Measurements from ENCODE around the gene EMP1. TPM values are rescaled to one million over a fixed set of nuclear protein-coding genes. Genes with fewer than 3 reads are reported as not detected.

EMP1 gene
- total and polyA plus RNA-seq, 3 experiments from 2014 or later = 0.35 to 12.9 (median 9.6) TPM

DNA sequence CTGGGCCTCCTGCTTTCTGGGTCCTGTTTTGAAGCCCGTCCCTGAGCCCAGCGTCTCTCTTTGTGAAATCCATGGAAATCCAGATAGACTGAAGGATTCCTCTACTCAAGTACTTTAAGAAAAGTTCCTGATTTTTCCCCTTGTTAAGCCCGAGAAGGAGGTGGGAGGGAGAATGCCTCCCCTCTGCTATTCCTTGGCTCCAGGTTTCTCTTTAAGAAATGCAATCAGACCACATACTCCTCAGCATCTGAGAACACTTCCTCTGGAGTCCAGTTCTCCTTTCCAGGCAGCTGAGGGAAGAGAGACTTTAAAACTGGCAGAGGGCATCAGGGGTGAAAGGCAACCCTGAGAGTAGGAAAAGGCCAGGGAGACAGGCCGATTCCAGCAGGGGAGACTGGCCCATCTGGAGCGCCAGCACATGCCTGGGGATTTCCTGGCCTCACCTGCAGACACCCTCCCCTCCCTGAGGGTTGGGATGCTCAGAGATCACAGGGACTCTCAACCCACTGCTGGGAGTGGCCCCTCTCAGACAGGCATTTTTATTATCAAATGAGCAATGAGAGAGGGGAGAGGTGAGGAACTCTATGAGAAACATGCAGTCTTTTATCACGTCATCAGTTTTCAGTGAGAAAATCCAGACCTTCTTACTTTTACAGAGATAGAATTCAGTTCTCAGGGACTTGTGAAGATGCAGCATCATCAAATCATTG lies 2.0 kb upstream of the EMP1 start:
- no peaks in the 10 kb centered on the region for H3K36me3 Mint-ChIP-seq
- Histone ChIP-seq H3K9me3 (ENCODE audit: low read length) (no peaks in the 10 kb centered on the region), H3K4me3 (ENCODE audit: low read length) (no peak overlapping the region), H3K4me1 (ENCODE audit: insufficient read depth, low read length) (peaks cover 18% of the 10 kb centered on the region), H3K27me3 (ENCODE audit: insufficient read depth, low read length, poor library complexity, severe bottlenecking) (no peaks in the 10 kb centered on the region), H3K27ac (ENCODE audit: low read depth, low read length) (no peak overlapping the region), H3K36me3 (ENCODE audit: insufficient read depth, low read length) (no peaks in the 10 kb centered on the region)
- no peak for DNase-seq
- H3K4me1 Mint-ChIP-seq = peaks cover 17 to 30% (median 18%) of the 10 kb centered on the region in 3 donors
- CTCF ChIA-PET = interaction anchor here (0.6 kb wide), 1 partner anchor 411 kb away, joined by 3 read pairs; no protein-coding TSS in a partner anchor
- no peaks in the 10 kb centered on the region for H3K9me3 Mint-ChIP-seq
- H3K27ac Mint-ChIP-seq = peak overlapping the region in 1 of 8 donors; percentile 23
- H3K27me3 Mint-ChIP-seq = peaks cover 4 to 9% of the 10 kb centered on the region in 2 donors
- POLR2A ChIA-PET = no interaction called here
- no peak overlapping the region for H3K4me3 Mint-ChIP-seq

DNA sequence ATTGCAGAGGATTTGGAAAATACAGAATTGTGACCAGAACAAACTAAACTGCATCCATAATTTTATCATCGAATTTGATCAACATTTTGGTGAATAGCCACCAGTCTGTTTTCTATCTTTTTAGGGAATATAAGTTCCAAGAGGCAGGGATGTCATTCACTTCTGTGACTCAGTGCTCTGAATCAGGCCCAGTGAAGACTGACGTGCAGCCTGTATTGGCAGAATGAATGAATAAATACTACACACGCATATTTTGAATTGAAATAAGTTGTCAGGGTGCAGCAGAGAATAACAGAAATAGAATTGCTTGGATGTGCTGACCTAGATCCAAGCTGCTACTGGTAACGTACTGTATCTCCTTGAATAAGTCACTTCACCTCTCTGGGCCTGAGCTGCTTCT lies 1.3 kb upstream of the EMP1 start:
- ChIA-PET POLR2A (no interaction called here), CTCF (interaction anchor here (1.6 to 2.1 kb wide), 3 partner anchors 16 to 97 kb away, joined by 7 to 12 read pairs (median 7); no protein-coding TSS in a partner anchor)
- no peaks in the 10 kb centered on the region for H3K36me3 ChIP-seq (ENCODE audit: insufficient read depth, low read length)
- H3K9me3 ChIP-seq (ENCODE audit: low read length) = no peaks in the 10 kb centered on the region
- H3K27me3 Mint-ChIP-seq = peaks cover 4 to 12% of the 10 kb centered on the region in 2 donors
- H3K9me3 Mint-ChIP-seq = no peaks in the 10 kb centered on the region
- H3K27ac Mint-ChIP-seq = peak overlapping the region in 1 of 8 donors; percentile 23
- no peak overlapping the region for H3K4me3 ChIP-seq (ENCODE audit: low read length)
- H3K27me3 ChIP-seq (ENCODE audit: insufficient read depth, low read length, poor library complexity, severe bottlenecking) = no peaks in the 10 kb centered on the region
- DNase-seq = no peak
- H3K4me1 ChIP-seq (ENCODE audit: insufficient read depth, low read length) = peaks cover 18% of the 10 kb centered on the region
- no peak overlapping the region for H3K4me3 Mint-ChIP-seq
- H3K4me1 Mint-ChIP-seq = peaks cover 17 to 30% (median 18%) of the 10 kb centered on the region in 3 donors
- H3K36me3 Mint-ChIP-seq = no peaks in the 10 kb centered on the region
- H3K27ac ChIP-seq (ENCODE audit: low read depth, low read length) = no peak overlapping the region

DNA sequence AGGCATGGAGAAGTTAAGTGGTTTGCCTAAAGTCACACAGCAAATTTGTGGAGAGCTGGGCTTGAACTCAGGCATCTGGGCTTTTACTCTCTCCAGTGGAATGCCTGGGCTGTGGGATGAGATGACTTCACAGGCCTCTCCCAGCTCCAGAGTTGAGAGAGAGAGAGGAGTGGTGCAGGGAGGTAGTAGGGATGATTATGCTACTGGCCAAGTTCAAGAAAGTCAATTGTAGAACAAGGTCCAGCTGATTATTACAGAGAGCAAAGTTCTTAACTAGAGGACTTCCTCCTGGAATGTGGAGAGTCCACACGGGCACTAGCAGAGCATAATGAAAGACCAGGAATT lies 769 bp upstream of the EMP1 start:
- no peaks in the 10 kb centered on the region for H3K9me3 Mint-ChIP-seq
- no peaks in the 10 kb centered on the region for H3K9me3 ChIP-seq (ENCODE audit: low read length)
- ChIA-PET CTCF (interaction anchor here (1.1 to 2.1 kb wide), 4 partner anchors 11 to 97 kb away, joined by 4 to 12 read pairs (median 7); no protein-coding TSS in a partner anchor), POLR2A (no interaction called here)
- H3K4me1 ChIP-seq (ENCODE audit: insufficient read depth, low read length) = peaks cover 18% of the 10 kb centered on the region
- peak overlapping the region in 6 of 7 donors; percentile 6 to 75 (median 17) for H3K4me3 Mint-ChIP-seq
- no peak for DNase-seq
- no peaks in the 10 kb centered on the region for H3K27me3 ChIP-seq (ENCODE audit: insufficient read depth, low read length, poor library complexity, severe bottlenecking)
- no peak overlapping the region for H3K27ac ChIP-seq (ENCODE audit: low read depth, low read length)
- H3K36me3 ChIP-seq (ENCODE audit: insufficient read depth, low read length) = no peaks in the 10 kb centered on the region
- peaks cover 4 to 8% of the 10 kb centered on the region in 2 donors for H3K27me3 Mint-ChIP-seq
- no peaks in the 10 kb centered on the region for H3K36me3 Mint-ChIP-seq
- H3K27ac Mint-ChIP-seq = peak overlapping the region in 3 of 8 donors; percentile 33 to 79 (median 58)
- peaks cover 17 to 34% (median 18%) of the 10 kb centered on the region in 3 donors for H3K4me1 Mint-ChIP-seq
- peak overlapping the region; percentile 57 for H3K4me3 ChIP-seq (ENCODE audit: low read length)

DNA sequence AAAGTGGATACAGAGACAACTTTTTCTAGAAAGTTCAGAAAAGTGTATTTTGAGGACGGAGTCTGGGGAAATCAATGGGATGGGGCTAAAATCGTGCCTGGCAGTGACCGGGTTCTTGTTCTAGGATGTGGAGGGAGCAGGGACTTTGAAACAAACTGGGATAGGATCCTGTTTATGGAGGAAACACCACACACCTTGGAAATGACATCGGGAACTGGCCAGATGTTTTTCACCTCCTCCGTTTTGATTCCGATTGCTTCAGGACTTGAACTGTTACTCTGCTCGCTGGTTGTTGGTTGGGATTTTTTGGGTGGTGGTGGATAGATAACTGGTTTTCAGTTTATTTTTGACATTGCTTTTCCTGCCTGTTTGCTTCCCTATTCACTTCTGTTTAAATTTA lies 506 bp downstream of the EMP1 start:
- Histone ChIP-seq H3K4me1 (ENCODE audit: insufficient read depth, low read length) (peaks cover 18% of the 10 kb centered on the region), H3K27ac (ENCODE audit: low read depth, low read length) (no peak overlapping the region), H3K27me3 (ENCODE audit: insufficient read depth, low read length, poor library complexity, severe bottlenecking) (no peaks in the 10 kb centered on the region), H3K4me3 (ENCODE audit: low read length) (peak overlapping the region; percentile 57), H3K36me3 (ENCODE audit: insufficient read depth, low read length) (no peaks in the 10 kb centered on the region), H3K9me3 (ENCODE audit: low read length) (no peaks in the 10 kb centered on the region)
- Mint-ChIP-seq H3K27me3 (peaks cover 4 to 9% of the 10 kb centered on the region in 2 donors), H3K36me3 (peaks cover 0 to 2% (median 0%) of the 10 kb centered on the region in 3 donors), H3K4me3 (peak overlapping the region; percentile 65 to 89 (median 75)), H3K9me3 (no peaks in the 10 kb centered on the region), H3K4me1 (peaks cover 17 to 35% (median 18%) of the 10 kb centered on the region in 3 donors), H3K27ac (peak overlapping the region in 7 of 8 donors; percentile 12 to 87 (median 17))
- CTCF ChIA-PET = interaction anchor here (1.1 to 2.1 kb wide), 4 partner anchors 10 to 96 kb away, joined by 3 to 12 read pairs (median 6); no protein-coding TSS in a partner anchor
- no peak for DNase-seq
- POLR2A ChIA-PET = interaction anchor here (0.7 kb wide), 1 partner anchor 18 kb away, joined by 3 read pairs; no protein-coding TSS in a partner anchor

DNA sequence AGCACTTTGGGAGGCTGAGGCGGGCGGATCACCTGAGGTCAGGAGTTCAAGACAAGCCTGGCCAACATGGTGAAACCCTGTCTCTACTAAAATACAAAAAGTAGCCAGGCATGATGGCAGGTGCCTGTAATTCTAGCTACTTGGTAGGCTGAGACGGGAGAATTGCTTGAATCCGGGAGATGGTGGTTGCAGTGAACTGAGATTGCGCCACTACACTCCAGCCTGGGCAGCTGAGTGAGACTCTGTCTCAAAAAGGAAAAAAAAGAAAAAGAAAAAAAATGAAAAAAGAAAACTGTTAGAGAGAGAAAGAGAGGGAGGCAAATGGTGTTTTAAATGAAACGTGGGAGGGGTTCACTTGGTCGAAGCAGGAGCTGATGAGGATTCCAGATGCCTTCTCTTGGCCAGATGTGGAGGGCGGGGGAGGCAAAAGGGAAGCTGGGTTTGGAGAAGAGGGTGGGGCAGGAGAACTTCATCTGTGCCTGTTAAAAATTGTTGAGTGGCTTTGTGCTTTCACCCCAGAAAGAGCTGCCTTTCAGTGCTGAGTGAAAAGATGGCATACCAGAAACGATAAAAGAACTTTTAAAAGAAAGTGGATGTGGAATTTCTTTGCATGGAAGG lies 1.1 kb downstream of the EMP1 start:
- no peaks in the 10 kb centered on the region for H3K36me3 ChIP-seq (ENCODE audit: insufficient read depth, low read length)
- no peaks in the 10 kb centered on the region for H3K9me3 Mint-ChIP-seq
- POLR2A ChIA-PET = no interaction called here
- peaks cover 18% of the 10 kb centered on the region for H3K4me1 ChIP-seq (ENCODE audit: insufficient read depth, low read length)
- peaks cover 4 to 9% of the 10 kb centered on the region in 2 donors for H3K27me3 Mint-ChIP-seq
- no peaks in the 10 kb centered on the region for H3K9me3 ChIP-seq (ENCODE audit: low read length)
- CTCF ChIA-PET = interaction anchor here (0.7 kb wide), 1 partner anchor 14 kb away, joined by 3 read pairs; no protein-coding TSS in a partner anchor
- peaks cover 17 to 35% (median 18%) of the 10 kb centered on the region in 3 donors for H3K4me1 Mint-ChIP-seq
- peaks cover 0 to 2% (median 0%) of the 10 kb centered on the region in 3 donors for H3K36me3 Mint-ChIP-seq
- peak overlapping the region in 3 of 7 donors; percentile 65 to 75 (median 74) for H3K4me3 Mint-ChIP-seq
- H3K4me3 ChIP-seq (ENCODE audit: low read length) = no peak overlapping the region
- H3K27ac Mint-ChIP-seq = peak overlapping the region in 4 of 8 donors; percentile 27 to 87 (median 60)
- H3K27me3 ChIP-seq (ENCODE audit: insufficient read depth, low read length, poor library complexity, severe bottlenecking) = no peaks in the 10 kb centered on the region
- no peak for DNase-seq
- no peak overlapping the region for H3K27ac ChIP-seq (ENCODE audit: low read depth, low read length)

DNA sequence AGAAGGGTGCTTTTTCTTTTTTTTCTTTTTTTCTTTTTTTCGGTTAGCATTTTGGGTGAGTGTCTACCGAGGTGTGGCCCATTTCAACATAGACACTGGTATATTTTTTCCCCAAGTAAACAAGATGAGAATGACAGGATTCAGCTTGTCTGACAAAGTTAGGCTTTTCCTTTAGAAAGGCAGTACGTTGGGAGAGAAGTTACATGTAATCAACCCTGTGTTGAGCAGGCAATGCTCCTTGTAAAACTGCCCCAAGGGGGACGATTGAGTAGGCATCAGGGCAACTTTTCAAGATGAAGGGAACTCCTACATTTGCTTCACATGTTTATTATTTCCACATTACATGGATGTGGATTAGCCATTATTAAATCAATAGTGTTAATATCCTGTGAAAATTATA lies 1.7 kb downstream of the EMP1 start:
- Mint-ChIP-seq H3K9me3 (no peaks in the 10 kb centered on the region), H3K4me1 (peaks cover 17 to 35% (median 18%) of the 10 kb centered on the region in 3 donors), H3K4me3 (no peak overlapping the region), H3K36me3 (peaks cover 0 to 2% (median 0%) of the 10 kb centered on the region in 3 donors), H3K27me3 (peaks cover 4 to 8% of the 10 kb centered on the region in 2 donors), H3K27ac (no peak overlapping the region)
- DNase-seq = no peak
- Histone ChIP-seq H3K4me3 (ENCODE audit: low read length) (no peak overlapping the region), H3K36me3 (ENCODE audit: insufficient read depth, low read length) (no peaks in the 10 kb centered on the region), H3K27ac (ENCODE audit: low read depth, low read length) (no peak overlapping the region), H3K9me3 (ENCODE audit: low read length) (no peaks in the 10 kb centered on the region), H3K27me3 (ENCODE audit: insufficient read depth, low read length, poor library complexity, severe bottlenecking) (no peaks in the 10 kb centered on the region), H3K4me1 (ENCODE audit: insufficient read depth, low read length) (peaks cover 18% of the 10 kb centered on the region)
- ChIA-PET CTCF (interaction anchor here (0.7 kb wide), 1 partner anchor 14 kb away, joined by 3 read pairs; no protein-coding TSS in a partner anchor), POLR2A (no interaction called here)

DNA sequence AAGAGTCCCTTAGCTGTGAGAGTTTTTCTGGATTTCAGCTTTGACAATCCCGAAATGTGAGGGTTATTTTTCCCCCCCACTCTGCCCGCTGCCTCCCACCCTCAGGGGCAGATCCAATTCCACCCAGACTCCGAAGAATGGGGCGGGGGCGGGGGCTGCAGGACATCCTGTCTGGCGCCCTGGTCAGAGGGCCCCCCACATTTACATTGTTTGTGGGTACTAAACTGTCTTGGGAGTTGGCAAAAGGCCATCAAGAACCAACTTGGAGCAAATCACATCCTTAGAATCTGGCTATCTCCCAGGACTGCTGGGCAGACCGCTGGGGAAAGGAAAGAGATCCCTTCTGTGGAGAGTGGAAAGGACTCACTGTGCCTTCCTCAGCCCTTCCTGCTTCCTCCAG lies 2.4 kb downstream of the EMP1 start:
- Mint-ChIP-seq H3K4me3 (no peak overlapping the region), H3K36me3 (peaks cover 0 to 2% (median 0%) of the 10 kb centered on the region in 3 donors), H3K27ac (no peak overlapping the region), H3K4me1 (peaks cover 17 to 35% (median 18%) of the 10 kb centered on the region in 3 donors), H3K27me3 (peaks cover 4 to 6% of the 10 kb centered on the region in 2 donors), H3K9me3 (no peaks in the 10 kb centered on the region)
- CTCF ChIA-PET = no interaction called here
- Histone ChIP-seq H3K27ac (ENCODE audit: low read depth, low read length) (no peak overlapping the region), H3K4me3 (ENCODE audit: low read length) (no peak overlapping the region), H3K36me3 (ENCODE audit: insufficient read depth, low read length) (no peaks in the 10 kb centered on the region), H3K27me3 (ENCODE audit: insufficient read depth, low read length, poor library complexity, severe bottlenecking) (no peaks in the 10 kb centered on the region), H3K4me1 (ENCODE audit: insufficient read depth, low read length) (peaks cover 18% of the 10 kb centered on the region), H3K9me3 (ENCODE audit: low read length) (no peaks in the 10 kb centered on the region)
- DNase-seq = no peak
- POLR2A ChIA-PET = interaction anchor here (0.5 kb wide), 1 partner anchor 380 kb away, joined by 4 read pairs; no protein-coding TSS in a partner anchor

DNA sequence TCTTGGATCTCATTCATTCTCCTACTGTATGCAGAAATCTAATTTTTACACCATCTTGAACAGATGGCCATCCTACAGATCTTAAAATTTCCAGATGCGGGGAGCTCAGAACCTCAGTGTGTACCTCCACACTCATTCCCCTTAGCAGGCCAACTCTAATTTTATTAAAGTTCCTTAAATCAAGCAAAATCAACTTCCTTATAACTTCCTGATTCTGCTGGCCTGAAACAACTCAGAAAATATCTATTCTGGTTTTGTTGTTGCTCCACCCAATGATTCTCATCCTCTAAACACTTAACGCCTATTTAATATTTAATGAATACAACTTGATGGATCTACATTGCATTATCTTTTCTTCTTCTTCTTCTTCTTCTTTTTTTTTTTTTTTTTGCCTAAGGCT lies 3.1 kb downstream of the EMP1 start:
- H3K4me3 Mint-ChIP-seq = no peak overlapping the region
- ChIA-PET CTCF (no interaction called here), POLR2A (interaction anchor here (0.5 kb wide), 1 partner anchor 381 kb away, joined by 4 read pairs; no protein-coding TSS in a partner anchor)
- no peaks in the 10 kb centered on the region for H3K9me3 Mint-ChIP-seq
- Histone ChIP-seq H3K4me3 (ENCODE audit: low read length) (no peak overlapping the region), H3K27ac (ENCODE audit: low read depth, low read length) (no peak overlapping the region), H3K36me3 (ENCODE audit: insufficient read depth, low read length) (no peaks in the 10 kb centered on the region), H3K27me3 (ENCODE audit: insufficient read depth, low read length, poor library complexity, severe bottlenecking) (no peaks in the 10 kb centered on the region), H3K9me3 (ENCODE audit: low read length) (no peaks in the 10 kb centered on the region), H3K4me1 (ENCODE audit: insufficient read depth, low read length) (peaks cover 18% of the 10 kb centered on the region)
- H3K36me3 Mint-ChIP-seq = peaks cover 0 to 2% (median 0%) of the 10 kb centered on the region in 3 donors
- peak overlapping the region in 1 of 8 donors; percentile 38 for H3K27ac Mint-ChIP-seq
- peaks cover 17 to 35% (median 18%) of the 10 kb centered on the region in 3 donors for H3K4me1 Mint-ChIP-seq
- DNase-seq = no peak
- peaks cover 4 to 6% of the 10 kb centered on the region in 2 donors for H3K27me3 Mint-ChIP-seq

Measured in CD8-positive, alpha-beta memory T cell (primary cell).